SK-N-SH (cell line): ENCODE data around the gene OR4K14. TPM values are rescaled to one million over a fixed set of nuclear protein-coding genes. Genes with fewer than 3 reads are reported as not detected.

Source experiments
- CTCF ChIA-PET: fragments of 300-600, 350-600 bp; formaldehyde crosslinking; extraction: SDS; loops from one replicate; lab custom pipeline; 2021; lab: Yijun Ruan, JAX
- POLR2A ChIA-PET: fragments of 350-600 bp; sonication (Branson Sonifier 250); formaldehyde crosslinking; extraction: SDS; loops from one replicate; lab custom pipeline; 2020; ENCODE audit warnings: antibody characterized with exemption, inconsistent platforms; lab: Yijun Ruan, JAX
- DNase-seq: peaks from one replicate; pipeline ENCODE4 v3.0.0; 2012
- H2AFZ ChIP-seq: fragments of 200-600 bp; sonication (generic); 2 replicates; pipeline ENCODE4 v1.8.1; 2016; ENCODE audit warnings: antibody characterized with exemption, mild to moderate bottlenecking, low read depth
- H3F3A ChIP-seq: fragments of 200-600 bp; sonication (generic); replicated peaks from 2 replicates; pipeline ENCODE3; 2016; ENCODE audit warnings: antibody characterized with exemption, mild to moderate bottlenecking; ENCODE audit not compliant: insufficient read depth
- H3K27ac ChIP-seq, 2 experiments: fragments of 200-500 bp in 1 of 2; fragments of 200-600 bp in 1 of 2; sonication (Bioruptor generic) in 1 of 2; sonication (generic), shearing (Covaris generic) in 1 of 2; 2 replicates each; pipeline versions ENCODE4 v1.5.1 to v1.6.1; 2014 to 2016; ENCODE audit warnings: low read depth in 2 of 2, inconsistent platforms in 1 of 2, low read length in 1 of 2, mild to moderate bottlenecking in 1 of 2, mixed read lengths in 1 of 2
- H3K27me3 ChIP-seq: fragments of 200-600 bp; sonication (generic), shearing (Covaris generic); 2 replicates; pipeline ENCODE4 v1.6.1; 2016; ENCODE audit warnings: mixed run types; ENCODE audit not compliant: insufficient read depth
- H3K36me3 ChIP-seq, 2 experiments: fragments of 200-500 bp in 1 of 2; fragments of 200-600 bp in 1 of 2; sonication (Bioruptor generic) in 1 of 2; sonication (generic) in 1 of 2; replicated peaks in 1 of 2; 2 replicates each; pipeline versions ENCODE3 to v1.5.1; 2014 to 2016; ENCODE audit warnings: low read length in 1 of 2, mild to moderate bottlenecking in 1 of 2; ENCODE audit not compliant: insufficient read depth in 2 of 2, control insufficient read depth in 1 of 2
- H3K4me1 ChIP-seq, 2 experiments: fragments of 200-500 bp in 1 of 2; fragments of 200-600 bp in 1 of 2; sonication (Bioruptor generic) in 1 of 2; sonication (generic), shearing (Covaris generic) in 1 of 2; 2 replicates each; pipeline versions ENCODE4 v1.5.1 to v1.6.1; 2014 to 2016; ENCODE audit warnings: low read depth in 1 of 2, low read length in 1 of 2, mixed run types in 1 of 2; ENCODE audit not compliant: insufficient read depth in 2 of 2, control insufficient read depth in 1 of 2
- H3K4me2 ChIP-seq: fragments of 200-600 bp; sonication (generic), shearing (Covaris generic); 2 replicates; pipeline ENCODE4 v1.6.1; 2017; ENCODE audit warnings: mixed run types
- H3K4me3 ChIP-seq, 2 experiments: fragments of 200-500 bp in 1 of 2; fragments of 200-600 bp in 1 of 2; sonication (Bioruptor generic) in 1 of 2; sonication (generic), shearing (Covaris generic) in 1 of 2; 2 replicates each; pipeline versions ENCODE4 v1.5.1 to v1.8.1; 2014 to 2016; ENCODE audit warnings: low read depth in 2 of 2, inconsistent platforms in 1 of 2, low read length in 1 of 2, mild to moderate bottlenecking in 1 of 2, mixed read lengths in 1 of 2, moderate library complexity in 1 of 2
- H3K79me2 ChIP-seq: fragments of 200-600 bp; sonication (generic); 2 replicates; pipeline ENCODE4 v1.8.1; 2017; ENCODE audit warnings: mild to moderate bottlenecking; ENCODE audit not compliant: insufficient read depth
- H3K9ac ChIP-seq: fragments of 200-600 bp; sonication (generic); 2 replicates; pipeline ENCODE4 v1.6.1; 2017; ENCODE audit warnings: mixed run types
- H3K9me2 ChIP-seq: fragments of 200-600 bp; sonication (generic); 2 replicates; pipeline ENCODE4 v1.6.1; 2017; ENCODE audit warnings: mixed run types
- H3K9me3 ChIP-seq: fragments of 200-600 bp; sonication (generic); 2 replicates; pipeline ENCODE4 v1.6.1; 2017; ENCODE audit warnings: mixed run types, mild to moderate bottlenecking, moderate library complexity
- H4K20me1 ChIP-seq: fragments of 200-600 bp; sonication (generic); 2 replicates; pipeline ENCODE4 v1.6.1; 2017; ENCODE audit warnings: mild to moderate bottlenecking, mixed run types; ENCODE audit not compliant: insufficient read depth
- CHD2 ChIP-seq: fragments of 150-350 bp; IDR thresholded peaks from 2 replicates; pipeline ENCODE4 v1.6.1; 2018; ENCODE audit warnings: low read length; ENCODE audit not compliant: partially characterized antibody
- CTCF ChIP-seq: fragments of 200-600 bp; sonication (generic); IDR thresholded peaks from 2 replicates; pipeline ENCODE4 v1.6.1; 2017; ENCODE audit warnings: antibody characterized with exemption, mild to moderate bottlenecking, moderate library complexity
- ELF1 ChIP-seq: IDR thresholded peaks from 2 replicates; pipeline ENCODE4 v1.4.0; 2012
- EP300 ChIP-seq, 2 experiments: IDR thresholded peaks; 2 replicates each; pipeline versions ENCODE4 v1.4.0 to v1.6.1; 2012; ENCODE audit warnings: borderline replicate concordance in 1 of 2, low read depth in 1 of 2, low read length in 1 of 2
- FOSL2 ChIP-seq: IDR thresholded peaks from 2 replicates; pipeline ENCODE4 v1.4.0; 2012; ENCODE audit warnings: low read depth, mild to moderate bottlenecking, moderate library complexity, borderline replicate concordance
- GATA2 ChIP-seq: sonication (generic); formaldehyde crosslinking; IDR thresholded peaks from 2 replicates; pipeline ENCODE4 v1.5.0; 2020; ENCODE audit warnings: mild to moderate bottlenecking, missing genetic modification reagents
- MXI1 ChIP-seq: IDR thresholded peaks from 2 replicates; pipeline ENCODE4 v1.6.1; 2012; ENCODE audit warnings: mild to moderate bottlenecking, low read depth, low read length, improper control_type of control experiment
- PBX3 ChIP-seq: IDR thresholded peaks from 2 replicates; pipeline ENCODE4; 2012
- RCOR1 ChIP-seq: fragments of 150-350 bp; IDR thresholded peaks from 2 replicates; pipeline ENCODE4 v1.6.1; 2017; ENCODE audit warnings: antibody characterized with exemption, low read length
- RFX5 ChIP-seq: IDR thresholded peaks from 2 replicates; pipeline ENCODE4 v1.6.1; 2012; ENCODE audit warnings: mild to moderate bottlenecking, improper control_type of control experiment, low read length
- TAF1 ChIP-seq: IDR thresholded peaks from 2 replicates; pipeline ENCODE4 v1.6.1; 2012; ENCODE audit warnings: low read depth, mild to moderate bottlenecking, low read length, moderate library complexity, borderline replicate concordance
- TEAD4 ChIP-seq: IDR thresholded peaks from 2 replicates; pipeline ENCODE4 v1.4.0; 2012; ENCODE audit warnings: mild to moderate bottlenecking, borderline replicate concordance; ENCODE audit not compliant: insufficient read depth
- YY1 ChIP-seq: IDR thresholded peaks from 2 replicates; pipeline ENCODE4 v1.4.0; 2012; ENCODE audit warnings: low read depth, mild to moderate bottlenecking
- WGBS: methylation state at CpG from one replicate; pipeline ENCODE4 v1.1.6; 2017; ENCODE audit warnings: low lambda C conversion rate; 5-methylcytosine and 5-hydroxymethylcytosine counted together
- polyA plus RNA-seq, 3 experiments: library from polyadenylated mRNA; depleted of rRNA; stranded (reverse); fragments of >200 nt; gene quantifications; 2 replicates each; pipeline ENCODE4 v1.2.3, GENCODE V29; 2012
- TF ChIP-seq, protein P1 (sequence below): IDR thresholded peaks from 2 replicates; pipeline ENCODE4 v1.6.1; 2012; ENCODE audit warnings: mild to moderate bottlenecking, low read depth, low read length, moderate library complexity

Gene OR4K14
- polyA plus RNA-seq, 1 of the 3 experiments (the other 2 are of a cell fraction) = not detected

GRCh38 chr14:20059745-20060144, 40.6 kb upstream of the OR4K14 start, which contains the start of gene OR4L1 (continued):
- no peak for TF ChIP-seq TAF1
- TF ChIP-seq CTCF = no peak
- TF ChIP-seq MXI1 = no peak

DNA sequence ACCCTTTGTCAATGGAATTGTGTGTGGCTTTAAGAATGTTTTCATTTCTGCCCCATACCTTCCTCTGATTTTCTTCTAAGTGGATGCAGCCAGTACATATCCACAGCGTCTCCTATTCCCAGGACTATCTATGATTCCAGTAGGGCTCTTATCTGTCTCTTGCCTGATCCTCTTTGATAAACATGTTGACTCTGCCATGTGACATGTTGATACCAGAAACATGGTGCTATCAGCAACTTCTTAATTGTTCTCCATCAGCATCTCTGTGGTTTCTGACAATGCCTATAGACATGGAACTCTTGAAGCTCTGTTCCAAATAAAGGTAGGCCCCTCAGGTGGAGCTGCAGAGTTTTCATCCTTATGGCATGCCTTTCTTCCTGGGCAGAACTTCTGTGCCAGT, 29.1 kb upstream of the OR4K14 start:
- H3F3A ChIP-seq = no peaks in the 10 kb centered on the region
- no peak overlapping the region for H3K27ac ChIP-seq
- no peak overlapping the region for H3K4me2 ChIP-seq
- H3K9me3 ChIP-seq = no peaks in the 10 kb centered on the region
- H3K4me3 ChIP-seq = no peak overlapping the region
- no peaks in the 10 kb centered on the region for H3K9me2 ChIP-seq
- H3K4me1 ChIP-seq = no peaks in the 10 kb centered on the region
- no peak for DNase-seq
- H3K27me3 ChIP-seq = no peaks in the 10 kb centered on the region
- no peaks in the 10 kb centered on the region for H4K20me1 ChIP-seq
- ChIA-PET CTCF (interaction anchor here (0.6 kb wide), 1 partner anchor 21 kb away, joined by 3 read pairs; no protein-coding TSS in a partner anchor), POLR2A (no interaction called here)
- H2AFZ ChIP-seq = no peak overlapping the region
- no peaks in the 10 kb centered on the region for H3K36me3 ChIP-seq
- H3K79me2 ChIP-seq = no peaks in the 10 kb centered on the region
- no peak for TF ChIP-seq ELF1
- no peak for TF ChIP-seq FOSL2
- no peak for TF ChIP-seq TEAD4
- TF ChIP-seq GATA2 = no peak
- TF ChIP-seq EP300 (IDR thresholded peaks at IDR 0.05; ENCODE audit: borderline replicate concordance in 1 of 2, low read depth in 1 of 2, low read length in 1 of 2) = no peak
- no peak for TF ChIP-seq TAF1
- no peak for TF ChIP-seq PBX3
- TF ChIP-seq YY1 = no peak
- no peak for TF ChIP-seq CHD2
- no peak for TF ChIP-seq RFX5
- TF ChIP-seq RCOR1 = no peak
- TF ChIP-seq MXI1 = no peak
- TF ChIP-seq, protein P1, sequence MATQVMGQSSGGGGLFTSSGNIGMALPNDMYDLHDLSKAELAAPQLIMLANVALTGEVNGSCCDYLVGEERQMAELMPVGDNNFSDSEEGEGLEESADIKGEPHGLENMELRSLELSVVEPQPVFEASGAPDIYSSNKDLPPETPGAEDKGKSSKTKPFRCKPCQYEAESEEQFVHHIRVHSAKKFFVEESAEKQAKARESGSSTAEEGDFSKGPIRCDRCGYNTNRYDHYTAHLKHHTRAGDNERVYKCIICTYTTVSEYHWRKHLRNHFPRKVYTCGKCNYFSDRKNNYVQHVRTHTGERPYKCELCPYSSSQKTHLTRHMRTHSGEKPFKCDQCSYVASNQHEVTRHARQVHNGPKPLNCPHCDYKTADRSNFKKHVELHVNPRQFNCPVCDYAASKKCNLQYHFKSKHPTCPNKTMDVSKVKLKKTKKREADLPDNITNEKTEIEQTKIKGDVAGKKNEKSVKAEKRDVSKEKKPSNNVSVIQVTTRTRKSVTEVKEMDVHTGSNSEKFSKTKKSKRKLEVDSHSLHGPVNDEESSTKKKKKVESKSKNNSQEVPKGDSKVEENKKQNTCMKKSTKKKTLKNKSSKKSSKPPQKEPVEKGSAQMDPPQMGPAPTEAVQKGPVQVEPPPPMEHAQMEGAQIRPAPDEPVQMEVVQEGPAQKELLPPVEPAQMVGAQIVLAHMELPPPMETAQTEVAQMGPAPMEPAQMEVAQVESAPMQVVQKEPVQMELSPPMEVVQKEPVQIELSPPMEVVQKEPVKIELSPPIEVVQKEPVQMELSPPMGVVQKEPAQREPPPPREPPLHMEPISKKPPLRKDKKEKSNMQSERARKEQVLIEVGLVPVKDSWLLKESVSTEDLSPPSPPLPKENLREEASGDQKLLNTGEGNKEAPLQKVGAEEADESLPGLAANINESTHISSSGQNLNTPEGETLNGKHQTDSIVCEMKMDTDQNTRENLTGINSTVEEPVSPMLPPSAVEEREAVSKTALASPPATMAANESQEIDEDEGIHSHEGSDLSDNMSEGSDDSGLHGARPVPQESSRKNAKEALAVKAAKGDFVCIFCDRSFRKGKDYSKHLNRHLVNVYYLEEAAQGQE = no peak
- TF ChIP-seq, all 33 proteins: peak for 0
- no peak overlapping the region for H3K9ac ChIP-seq
- 0% methylated on average over 1 of the region's 1 CpG for WGBS
